Glutamatergic neuron (in vitro differentiated cells): ENCODE results near the gene COBLL1. TPM values are rescaled to one million over a fixed set of nuclear protein-coding genes. Genes with fewer than 3 reads are reported as not detected.

Experiments
- DNase-seq: peaks from one replicate; pipeline ENCODE4 v3.0.0; 2022
- H3K27ac Mint-ChIP-seq: one replicate; pipeline ENCODE4 v1.8.0; 2020; ENCODE audit warnings: mild to moderate bottlenecking, mixed read lengths, inconsistent platforms; ENCODE audit not compliant: unreplicated experiment
- H3K27me3 Mint-ChIP-seq: one replicate; pipeline ENCODE4 v1.8.0; 2020; ENCODE audit warnings: mild to moderate bottlenecking, moderate library complexity, mixed read lengths, inconsistent platforms; ENCODE audit not compliant: unreplicated experiment
- H3K36me3 Mint-ChIP-seq: one replicate; pipeline ENCODE4 v1.8.0; 2020; ENCODE audit warnings: mild to moderate bottlenecking, mixed read lengths, inconsistent platforms; ENCODE audit not compliant: unreplicated experiment
- H3K4me1 Mint-ChIP-seq: one replicate; pipeline ENCODE4 v1.8.0; 2020; ENCODE audit warnings: mild to moderate bottlenecking, low read depth, mixed read lengths, inconsistent platforms; ENCODE audit not compliant: unreplicated experiment
- H3K4me3 Mint-ChIP-seq: one replicate; pipeline ENCODE4 v1.8.0; 2020; ENCODE audit warnings: mild to moderate bottlenecking, mixed read lengths, inconsistent platforms; ENCODE audit not compliant: unreplicated experiment
- H3K9me3 Mint-ChIP-seq: one replicate; pipeline ENCODE4 v1.8.0; 2020; ENCODE audit warnings: mild to moderate bottlenecking, moderate library complexity, mixed read lengths, inconsistent platforms; ENCODE audit not compliant: unreplicated experiment
- CTCF ChIP-seq: fragments of 200-600 bp; sonication (generic); IDR thresholded peaks from one replicate; pipeline ENCODE4 v1.5.0; 2021; ENCODE audit not compliant: partially characterized antibody, unreplicated experiment
- total RNA-seq: library from RNA; stranded (reverse); fragmentation: NEBNext Ultra II Directional; extraction: Animal tissue kit (Norgen Biotek cat#: 25700); gene quantifications from one replicate; pipeline ENCODE4 v1.2.1, GENCODE V29; 2021; ENCODE audit not compliant: unreplicated experiment

COBLL1 gene
- total RNA-seq, 1 donor from 2014 or later, result 0.91 TPM

GRCh38 chr2:164735309-164735919 is 106.2 kb downstream of the COBLL1 start:
- H3K4me1 Mint-ChIP-seq, result no peaks in the 10 kb centered on the region
- no peaks in the 10 kb centered on the region for H3K27me3 Mint-ChIP-seq
- no peak for DNase-seq
- H3K9me3 Mint-ChIP-seq, result no peaks in the 10 kb centered on the region
- no peak overlapping the region for H3K27ac Mint-ChIP-seq
- no peaks in the 10 kb centered on the region for H3K36me3 Mint-ChIP-seq
- no peak for TF ChIP-seq CTCF
- no peak overlapping the region for H3K4me3 Mint-ChIP-seq

GRCh38 chr2:164734196-164734595 is 107.4 kb downstream of the COBLL1 start:
- DNase-seq, result no peak
- no peaks in the 10 kb centered on the region for H3K4me1 Mint-ChIP-seq
- H3K4me3 Mint-ChIP-seq, result no peak overlapping the region
- no peak overlapping the region for H3K27ac Mint-ChIP-seq
- H3K9me3 Mint-ChIP-seq, result no peaks in the 10 kb centered on the region
- no peaks in the 10 kb centered on the region for H3K36me3 Mint-ChIP-seq
- H3K27me3 Mint-ChIP-seq, result no peaks in the 10 kb centered on the region
- TF ChIP-seq CTCF, result no peak

GRCh38 chr2:164725542-164725941 is 116.1 kb downstream of the COBLL1 start:
- H3K9me3 Mint-ChIP-seq, result no peaks in the 10 kb centered on the region
- DNase-seq, result no peak
- H3K27ac Mint-ChIP-seq, result no peak overlapping the region
- H3K27me3 Mint-ChIP-seq, result no peaks in the 10 kb centered on the region
- TF ChIP-seq CTCF, result no peak
- H3K36me3 Mint-ChIP-seq, result no peaks in the 10 kb centered on the region
- H3K4me3 Mint-ChIP-seq, result no peak overlapping the region
- no peaks in the 10 kb centered on the region for H3K4me1 Mint-ChIP-seq

- Mint-ChIP-seq H3K9me3 (no peaks in the 10 kb centered on the region), H3K27me3 (no peaks in the 10 kb centered on the region), H3K27ac (no peak overlapping the region), H3K36me3 (no peaks in the 10 kb centered on the region), H3K4me3 (no peak overlapping the region), H3K4me1 (no peaks in the 10 kb centered on the region)
- TF ChIP-seq CTCF, result no peak
- DNase-seq, result no peak
Measured at GRCh38 chr2:164722616-164723338, 118.8 kb downstream of the COBLL1 start.

GRCh38 chr2:164721430-164721829 is 120.2 kb downstream of the COBLL1 start:
- no peaks in the 10 kb centered on the region for H3K9me3 Mint-ChIP-seq
- no peak for TF ChIP-seq CTCF
- no peak for DNase-seq
- no peaks in the 10 kb centered on the region for H3K27me3 Mint-ChIP-seq
- no peaks in the 10 kb centered on the region for H3K36me3 Mint-ChIP-seq
- no peak overlapping the region for H3K27ac Mint-ChIP-seq
- H3K4me3 Mint-ChIP-seq, result no peak overlapping the region
- H3K4me1 Mint-ChIP-seq, result no peaks in the 10 kb centered on the region
